Stimulated activated CD4-positive, alpha-beta T cell treated with anti-CD3 and anti-CD28 coated beads, Interleukin-15, amount 100 ng/mL, for 24 hours (primary cell): ENCODE results near the gene RASIP1.
A peak's percentile ranks its signal among the peaks of the same experiment; 100 is the strongest.

Experiments
- DNase-seq: peaks from one replicate; pipeline ENCODE4 v3.0.0-alpha.2; 2020

RASIP1 gene

DNA sequence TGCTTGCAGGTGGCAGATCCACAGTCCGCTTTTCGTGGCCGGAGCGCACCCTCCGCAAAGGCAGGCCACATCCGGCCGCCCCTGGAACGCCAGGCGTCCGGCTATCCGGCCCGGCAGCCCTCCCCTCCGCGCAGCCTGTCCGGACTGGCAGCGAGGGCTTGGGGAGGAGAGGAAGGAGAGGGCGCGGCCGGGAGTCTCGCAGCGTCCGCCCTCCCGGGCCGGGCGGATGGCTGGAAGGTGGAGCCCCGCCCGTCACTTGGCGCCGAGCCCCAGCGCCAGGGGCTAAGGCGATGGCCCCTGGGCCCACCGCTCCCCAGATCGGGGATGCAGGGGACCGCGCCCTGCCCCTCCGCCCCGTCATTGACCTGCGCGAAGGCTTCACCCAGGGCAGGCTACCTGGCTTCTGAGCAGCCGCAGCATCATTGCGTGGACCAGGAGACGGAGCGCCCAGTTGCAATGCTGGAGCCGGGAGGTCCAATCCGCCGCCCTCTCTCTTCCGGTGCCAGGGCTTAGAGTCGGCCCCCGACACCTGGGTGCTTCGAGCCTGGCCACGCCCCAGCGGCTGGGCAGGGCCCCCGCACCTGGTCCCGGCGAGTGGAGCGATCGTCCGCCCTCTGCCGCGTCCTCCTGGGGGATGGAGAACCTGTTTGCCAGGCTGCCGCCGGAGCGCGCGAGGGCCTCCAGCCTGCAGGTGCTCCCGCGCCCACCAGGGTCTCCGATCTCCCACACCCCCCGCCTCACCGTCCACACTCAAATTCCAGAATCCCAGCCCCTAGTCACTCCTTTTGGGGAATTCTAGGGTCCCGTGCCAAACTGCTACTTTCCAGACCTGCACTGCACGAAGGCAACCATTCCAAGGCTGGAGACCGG, 12.3 kb upstream of the RASIP1 start, which contains the start of gene FUT1:
FUT1 (minus strand) TSS at position 146 of the 870 bp plus-strand sequence. CDS start 1,360 bp downstream, outside the sequence.
- DNase-seq: peak; percentile 51

DNA sequence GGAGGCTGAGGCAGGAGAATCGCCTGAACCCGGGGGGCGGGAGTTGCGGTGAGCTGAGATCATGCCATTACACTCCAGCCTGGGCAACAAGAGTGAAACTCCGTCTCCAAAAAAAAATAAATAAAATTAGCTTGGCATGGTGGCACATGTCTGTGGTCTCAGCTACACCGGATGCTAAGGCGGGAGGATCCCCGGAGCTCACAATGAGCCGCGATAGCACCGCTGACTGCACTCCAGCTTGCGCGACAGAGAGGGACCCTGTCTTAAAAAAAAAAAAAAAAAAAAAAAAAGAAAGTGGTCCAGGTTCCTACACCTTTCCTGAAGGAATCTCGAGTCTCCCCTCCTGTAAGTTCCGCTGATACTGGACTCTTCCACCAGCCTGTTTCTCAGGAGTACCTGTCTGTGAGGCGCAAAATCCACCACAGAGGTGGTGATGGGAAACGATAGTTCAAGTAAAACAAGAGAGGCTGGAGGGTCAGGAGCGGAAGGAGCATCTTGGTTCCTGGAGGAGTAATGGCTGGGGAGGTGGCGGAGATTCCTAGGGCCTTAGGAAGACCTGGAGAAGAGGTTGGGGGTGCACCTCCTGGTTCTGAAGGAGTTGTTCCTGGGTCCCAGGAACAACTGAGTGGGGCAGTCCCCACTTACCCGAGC, 11.6 kb upstream of the RASIP1 start:
- DNase-seq: no peak

DNA sequence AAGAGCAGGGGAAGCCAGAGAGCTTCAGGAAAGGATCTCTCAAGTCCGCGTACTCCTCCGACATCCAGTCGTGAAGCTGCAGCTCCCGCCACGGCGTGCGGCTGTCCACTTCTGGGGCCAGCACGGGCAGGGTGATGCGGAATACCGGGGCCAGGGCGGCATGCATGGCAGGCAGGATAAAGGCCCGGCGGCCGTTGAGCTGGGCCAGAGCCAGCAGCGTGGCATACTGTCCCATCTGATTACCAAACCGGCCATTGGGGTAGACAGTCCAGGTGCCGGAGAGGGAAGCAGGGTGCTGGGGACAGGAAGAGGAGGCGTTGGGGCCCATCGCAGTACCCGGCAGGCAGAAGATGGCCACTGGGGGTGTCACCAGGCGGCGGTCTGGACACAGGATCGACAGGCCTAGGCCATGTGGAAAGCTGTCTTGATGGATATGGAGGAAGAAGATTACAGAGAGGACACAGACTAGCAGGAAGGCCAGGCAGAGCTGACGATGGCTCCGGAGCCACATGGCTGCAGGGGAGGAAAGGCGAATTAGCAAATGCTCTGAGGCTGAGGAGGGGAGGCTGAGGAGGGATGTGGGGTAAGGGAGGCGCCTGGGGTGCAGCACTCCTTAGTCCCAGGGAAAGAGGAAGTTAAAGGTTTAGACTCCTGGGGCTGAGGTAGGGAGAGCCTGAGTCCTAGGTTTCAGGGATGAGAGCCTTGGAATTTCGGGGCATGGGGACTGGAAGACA, 10.5 kb upstream of the RASIP1 start:
- no peak for DNase-seq

DNA sequence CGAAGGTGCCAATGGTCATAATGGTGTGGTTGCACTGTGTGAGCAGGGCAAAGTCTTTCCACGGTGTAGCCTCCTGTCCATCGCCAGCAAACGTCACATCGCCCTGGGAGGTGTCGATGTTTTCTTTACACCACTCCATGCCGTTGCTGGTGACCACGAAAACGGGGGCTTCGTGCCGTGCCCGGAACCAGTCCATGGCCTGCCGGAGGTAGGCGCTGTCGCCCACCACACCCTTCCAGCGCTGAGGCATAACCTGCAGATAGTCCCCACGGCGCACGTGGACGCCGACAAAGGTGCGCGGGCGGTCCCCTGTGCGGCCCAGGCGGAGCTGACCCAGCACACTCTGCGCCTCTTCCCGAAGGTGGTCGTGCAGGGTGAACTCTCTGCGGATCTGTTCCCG, 9.9 kb upstream of the RASIP1 start:
- DNase-seq: no peak

DNA sequence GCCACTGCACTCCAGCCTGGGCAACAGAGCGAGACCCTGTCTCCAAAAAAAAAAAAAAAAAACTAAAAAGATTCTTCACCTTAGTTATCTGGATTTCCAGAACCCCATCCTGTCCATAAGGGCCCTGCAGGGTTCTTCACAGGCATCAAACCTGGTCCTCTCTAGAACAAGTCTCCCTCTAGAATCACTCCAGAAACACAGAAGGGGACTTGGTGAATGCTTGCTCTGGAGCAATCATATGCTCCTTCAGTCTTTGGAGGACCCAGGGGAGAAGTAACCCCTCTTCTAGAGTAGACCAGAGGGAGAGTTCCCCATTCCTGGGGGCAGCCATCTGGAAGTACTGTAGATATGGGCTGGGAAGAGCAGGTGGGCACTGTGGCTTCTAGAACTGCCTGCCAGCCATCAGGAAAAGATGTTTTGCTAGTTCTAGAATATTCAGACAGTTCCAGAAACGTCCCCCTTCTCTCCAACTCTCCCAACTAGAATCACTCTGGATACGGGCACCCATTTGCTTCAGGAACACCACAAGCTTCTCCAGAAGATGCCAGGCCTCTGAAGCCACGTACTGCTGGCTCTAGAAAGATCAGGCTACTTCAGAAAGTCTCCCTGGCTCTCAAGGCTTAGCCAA, 9.3 kb upstream of the RASIP1 start:
- no peak for DNase-seq

DNA sequence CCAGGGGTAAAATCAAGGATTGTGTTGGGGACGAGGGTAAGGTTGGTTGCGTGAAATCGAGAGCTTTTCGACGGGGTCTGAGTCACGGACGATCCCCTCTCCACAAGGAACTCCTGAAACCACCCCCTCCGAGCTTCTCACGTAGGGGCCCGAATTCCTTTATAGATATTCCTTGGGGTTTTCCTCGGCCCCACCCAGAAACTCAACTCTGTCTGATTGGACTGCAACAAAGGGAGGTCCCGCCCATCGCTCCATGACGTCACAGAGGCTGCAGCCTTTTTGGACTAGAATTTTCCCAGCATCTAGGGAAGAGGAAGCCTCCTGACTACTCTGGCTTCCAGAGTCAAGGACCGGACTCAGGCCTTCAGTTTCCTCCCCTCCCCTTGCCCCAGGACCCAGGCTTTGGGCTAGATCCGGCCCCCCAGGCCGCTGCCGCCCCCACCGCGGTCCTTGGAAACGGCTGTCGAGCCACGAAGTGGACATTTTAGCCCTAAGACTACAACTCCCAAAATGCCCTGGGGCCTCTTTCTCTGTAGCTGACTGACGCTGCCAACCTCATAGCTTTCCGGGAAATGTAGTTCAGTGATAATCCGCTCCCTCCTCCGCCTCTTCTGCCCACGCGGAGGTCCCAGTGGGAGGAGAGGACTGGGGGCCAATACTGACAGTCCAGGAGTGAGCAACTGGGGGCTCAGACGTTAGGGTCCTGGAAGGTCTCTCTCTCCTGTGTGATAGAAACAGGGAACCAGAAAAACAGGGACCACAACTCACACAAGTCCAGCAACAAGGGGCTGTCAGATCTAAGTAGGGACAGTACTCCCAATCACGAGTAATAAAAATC, 6.5 kb upstream of the RASIP1 start, which contains the start of gene IZUMO1:
IZUMO1 (minus strand) TSS at position 172 of the 838 bp plus-strand sequence. CDS start 1,050 bp downstream, outside the sequence.
- peak; percentile 72 for DNase-seq

DNA sequence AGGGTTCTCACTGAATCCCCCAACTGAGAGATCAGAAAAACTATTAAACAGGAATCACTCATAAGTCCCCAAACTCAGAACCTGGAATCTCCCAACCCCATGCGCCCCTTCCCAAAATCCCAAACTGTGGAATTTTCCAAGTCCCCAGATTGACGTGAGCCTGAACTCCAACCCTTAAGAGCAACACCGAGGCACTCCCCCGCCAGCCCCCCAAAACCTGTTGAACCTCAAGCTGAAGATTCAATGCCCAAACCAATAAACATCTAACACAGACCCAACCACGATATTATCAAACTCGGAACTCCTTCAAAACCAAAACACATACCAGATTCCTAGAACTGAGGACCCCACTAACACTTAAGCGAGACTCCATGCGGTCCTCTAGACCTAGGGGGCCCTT, 5.7 kb upstream of the RASIP1 start:
- no peak for DNase-seq

DNA sequence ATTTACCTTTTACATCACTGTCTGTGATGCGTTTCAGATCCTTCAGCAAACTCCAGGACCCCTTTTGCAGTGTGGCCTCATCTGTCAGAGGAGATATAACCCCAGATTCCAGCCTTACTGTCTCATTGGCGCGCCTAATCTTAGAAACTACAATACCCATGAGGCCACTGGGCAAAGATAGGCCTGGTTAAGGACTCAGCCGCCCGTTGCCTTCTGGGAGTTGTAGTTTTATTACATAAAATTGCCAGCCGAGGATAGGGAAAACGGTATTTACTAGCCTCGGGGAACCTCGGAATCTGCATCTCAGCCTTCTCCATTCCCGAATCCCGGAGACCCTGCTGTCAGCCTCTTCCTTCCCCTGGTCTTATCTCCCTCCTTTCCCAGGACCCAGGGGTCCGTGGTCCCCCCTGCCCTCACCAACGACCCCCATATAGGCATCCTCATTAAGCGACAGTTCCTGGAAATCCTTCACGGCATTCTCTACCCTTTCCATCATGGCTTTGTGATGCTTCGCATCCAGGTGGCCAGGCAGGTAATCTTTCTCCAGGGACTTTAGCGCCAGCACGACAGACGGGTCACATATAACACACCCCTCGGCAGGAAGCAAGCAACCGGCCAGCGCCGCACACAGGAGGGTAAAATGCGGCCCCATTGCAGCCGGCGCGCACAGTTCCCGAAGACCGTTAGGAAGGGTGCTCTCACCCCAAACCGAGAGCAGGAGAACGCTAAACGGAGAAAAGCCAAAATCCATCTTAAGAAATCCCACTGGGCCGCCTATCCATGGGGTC, 5.0 kb upstream of the RASIP1 start:
- peak; percentile 69 for DNase-seq

DNA sequence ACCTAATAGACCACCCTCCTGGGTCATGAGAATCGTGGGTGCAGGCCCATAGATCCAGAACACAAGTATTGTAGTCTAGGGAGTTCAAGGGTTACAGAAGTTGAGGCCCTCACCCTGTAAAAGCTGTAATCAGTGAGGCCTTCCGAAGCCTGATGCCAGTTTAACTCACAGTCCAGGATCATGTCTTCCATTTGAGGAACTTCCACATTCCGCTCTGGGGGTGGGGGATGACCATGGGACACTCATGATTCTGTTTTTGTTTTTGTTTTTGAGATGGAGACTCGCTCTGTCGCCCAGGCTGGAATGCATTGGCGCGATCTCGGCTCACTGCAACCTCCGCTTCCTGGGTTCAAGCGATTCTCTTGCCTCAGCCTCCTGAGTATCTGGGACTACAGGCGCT, 1.7 kb upstream of the RASIP1 start:
- DNase-seq: no peak

DNA sequence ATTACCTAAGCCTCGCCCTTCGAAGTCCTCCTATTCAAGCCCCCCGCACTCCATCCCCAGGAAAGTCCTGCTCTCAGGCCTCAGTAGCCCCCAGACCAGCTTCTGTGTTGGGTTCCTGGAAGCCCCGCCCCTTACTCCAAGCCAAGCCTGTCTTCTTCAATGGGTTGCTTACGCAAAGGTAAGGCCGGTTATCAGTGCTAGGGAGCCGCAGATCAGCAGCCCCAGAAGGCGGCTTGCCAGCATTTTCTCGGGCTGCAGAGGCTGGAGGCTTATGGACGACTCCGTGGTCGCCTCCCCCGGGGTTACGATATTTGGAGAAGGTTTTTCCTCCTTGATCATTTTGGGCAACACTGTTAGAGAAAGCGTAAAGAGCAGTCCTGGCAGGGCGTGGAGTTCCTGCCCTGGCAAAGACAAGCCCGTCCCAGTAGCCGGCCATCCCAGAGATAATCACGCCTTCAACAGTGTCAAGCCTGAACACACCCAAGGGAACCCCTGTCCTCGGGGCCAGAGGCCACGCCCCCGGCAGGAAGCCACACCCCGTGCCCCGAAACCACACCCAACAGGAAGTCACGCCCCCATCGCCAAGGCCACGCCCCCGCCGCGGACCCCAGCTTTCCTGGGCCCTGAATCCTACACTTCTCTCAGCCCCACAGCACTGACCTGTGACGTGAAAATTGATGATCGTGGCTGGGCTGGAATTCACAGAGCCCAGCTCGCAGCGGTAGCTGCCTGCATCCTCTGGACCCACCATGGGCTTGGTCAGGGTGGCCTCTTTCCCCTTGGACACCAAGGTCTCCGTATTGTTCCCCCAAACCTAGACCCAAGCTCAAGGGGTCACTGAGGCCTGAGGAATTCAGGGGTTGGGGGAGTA, 954 bp upstream of the RASIP1 start:
- DNase-seq: peak; percentile 54

DNA sequence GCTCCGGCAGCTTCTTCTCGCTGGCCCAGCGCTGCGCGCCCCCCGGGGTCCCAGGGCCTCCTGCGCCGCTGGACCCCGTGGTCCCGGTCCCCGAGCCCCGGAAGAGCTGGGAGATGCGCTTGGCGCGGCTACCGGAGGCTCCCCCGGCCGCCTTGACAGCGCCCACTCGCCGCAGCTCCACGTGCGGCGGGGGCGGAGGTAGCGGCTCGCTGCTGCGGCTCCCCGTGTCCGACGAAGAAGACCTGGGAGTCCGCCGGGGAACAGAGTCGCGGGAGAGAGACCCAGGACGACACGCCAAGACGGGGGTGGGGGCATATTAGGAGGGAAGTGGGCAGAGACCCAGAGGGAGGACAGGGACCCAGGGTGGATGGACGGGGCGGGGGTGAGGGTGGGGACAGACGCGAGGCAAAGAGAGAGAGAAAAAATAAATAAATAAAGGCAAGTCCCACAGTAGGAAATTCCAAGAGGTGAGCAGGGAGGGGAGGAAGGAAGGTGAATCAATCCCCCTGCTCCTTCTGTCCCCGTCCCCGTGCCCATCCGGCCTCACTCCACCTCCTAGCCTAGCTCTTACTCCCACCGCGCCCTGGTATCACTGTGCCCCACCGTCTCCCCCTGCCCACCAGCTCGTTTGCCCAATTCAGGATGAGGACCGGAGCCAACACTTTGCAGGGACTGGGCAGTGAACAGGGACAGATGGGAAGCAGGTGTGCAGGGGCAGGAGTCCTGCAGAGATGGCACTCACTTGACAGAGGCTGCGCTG, 826 bp downstream of the RASIP1 start:
- no peak for DNase-seq

DNA sequence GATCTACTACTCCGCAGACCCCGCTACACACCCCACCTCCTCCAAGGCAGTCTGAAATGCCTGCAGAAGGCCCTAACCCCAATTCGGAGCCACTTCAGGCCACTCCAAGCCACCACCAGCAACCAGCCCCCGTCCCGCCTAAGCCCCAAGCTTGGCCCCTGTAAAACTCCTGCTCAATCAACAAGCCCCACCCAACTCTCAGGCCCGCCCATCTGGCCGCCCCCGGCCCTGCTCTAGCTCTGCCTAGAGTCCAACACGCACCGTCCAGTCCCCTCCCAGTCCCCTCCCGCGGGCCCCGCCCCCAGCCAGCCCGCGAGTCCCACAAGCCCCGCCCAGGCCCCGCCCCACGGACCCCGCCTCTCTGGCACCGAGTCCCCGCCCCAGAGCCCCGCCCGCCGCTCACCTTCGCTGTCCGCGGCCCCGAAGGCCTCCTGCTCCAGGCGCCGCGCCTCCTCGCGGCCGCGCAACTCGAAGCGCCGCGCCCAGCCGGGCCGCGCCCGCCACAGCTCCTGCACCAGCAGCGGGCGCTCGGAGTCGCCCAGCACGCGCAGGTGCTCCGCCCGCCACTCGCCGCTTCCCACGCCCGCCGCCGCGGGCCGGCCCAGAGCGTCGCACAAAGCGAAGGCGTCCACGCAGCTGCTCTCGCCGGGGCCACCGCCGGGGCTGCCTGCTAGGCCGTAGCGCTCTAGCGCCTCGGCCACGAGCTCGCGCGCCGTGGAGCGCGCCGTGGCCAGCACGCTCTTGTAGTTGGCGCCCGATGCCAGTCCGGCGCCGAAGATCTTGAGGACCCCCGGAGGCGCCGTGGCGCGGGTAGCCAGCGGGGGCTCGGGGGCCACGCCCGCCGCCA, 1.6 kb downstream of the RASIP1 start:
- DNase-seq: peak; percentile 97

DNA sequence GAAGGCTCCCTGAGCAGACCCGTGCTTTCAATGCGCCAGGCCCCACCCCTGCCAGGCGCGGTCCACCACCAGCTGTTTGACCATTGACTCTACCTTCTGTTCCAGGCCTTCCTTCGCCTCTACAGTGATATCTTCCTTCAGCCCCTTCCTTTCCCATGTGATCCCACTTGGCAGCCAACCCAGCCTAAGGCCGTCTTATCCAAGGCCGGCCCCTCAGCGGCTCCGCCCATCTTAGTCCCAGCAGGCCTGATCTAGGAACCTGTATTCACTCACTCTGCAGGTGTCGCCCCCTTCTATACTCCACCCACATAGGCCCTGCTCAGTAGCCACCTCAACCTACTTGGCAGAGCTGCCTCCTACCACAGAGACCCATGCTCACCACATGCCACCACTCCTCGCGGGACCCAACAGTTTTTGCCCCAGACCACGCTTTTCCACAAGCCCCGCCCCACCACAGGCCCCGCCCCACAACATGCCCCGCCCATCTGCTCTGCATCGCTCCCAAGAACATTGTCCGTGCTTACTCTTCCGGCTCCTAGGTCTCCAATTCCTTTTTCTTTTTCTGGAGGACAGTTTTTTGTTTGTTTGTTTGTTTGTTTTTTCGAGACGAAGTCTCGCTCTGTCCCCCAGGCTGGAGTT, 2.9 kb downstream of the RASIP1 start:
- DNase-seq: no peak

DNA sequence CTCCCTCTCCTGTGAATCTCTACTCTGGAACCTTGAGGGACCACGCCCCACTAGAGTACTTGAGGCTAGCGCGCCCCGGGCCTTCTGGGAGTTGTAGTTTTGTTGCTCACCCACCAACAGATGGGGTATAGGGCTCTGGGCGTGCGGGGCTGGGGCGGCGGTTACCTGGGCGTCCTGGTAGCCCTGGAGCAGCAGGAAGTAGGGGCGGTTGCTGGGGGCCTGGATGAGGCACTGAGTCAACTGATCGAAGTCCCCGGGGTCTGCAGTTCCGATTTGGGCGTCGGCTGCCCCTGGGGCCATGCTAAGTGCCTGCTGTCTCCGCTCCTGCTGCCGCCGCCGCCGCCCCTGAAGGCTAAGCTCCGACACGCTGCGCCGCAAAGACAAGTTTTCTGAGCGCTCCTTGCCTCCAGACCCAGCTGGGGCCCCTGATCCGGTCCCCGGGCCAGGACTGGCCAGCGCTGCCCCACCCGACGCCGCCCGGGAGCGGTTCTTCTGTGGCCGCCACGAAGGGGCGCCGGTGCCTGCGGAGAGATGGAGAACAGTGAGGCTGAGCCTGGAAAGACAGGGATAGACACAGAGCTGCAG, 5.3 kb downstream of the RASIP1 start:
- DNase-seq: no peak

DNA sequence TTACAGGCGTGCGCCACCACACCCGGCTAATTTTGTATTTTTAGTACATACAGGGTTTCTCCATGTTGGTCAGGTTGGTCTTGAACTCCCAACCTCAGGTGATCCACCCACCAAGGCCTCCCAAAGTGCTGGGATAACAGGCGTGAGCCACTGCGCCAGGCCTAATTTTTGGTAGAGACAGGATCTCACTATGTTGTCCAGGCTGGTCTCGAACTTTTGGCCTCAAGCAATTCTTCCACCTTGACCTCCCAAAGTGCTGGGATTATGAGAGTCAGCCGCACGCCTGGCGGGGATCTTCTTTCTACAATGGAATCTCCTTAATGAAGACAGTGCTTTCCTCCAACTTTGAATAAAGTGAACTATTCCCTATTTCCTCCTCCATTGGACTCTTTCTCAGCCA, 5.8 kb downstream of the RASIP1 start:
- DNase-seq: no peak

DNA sequence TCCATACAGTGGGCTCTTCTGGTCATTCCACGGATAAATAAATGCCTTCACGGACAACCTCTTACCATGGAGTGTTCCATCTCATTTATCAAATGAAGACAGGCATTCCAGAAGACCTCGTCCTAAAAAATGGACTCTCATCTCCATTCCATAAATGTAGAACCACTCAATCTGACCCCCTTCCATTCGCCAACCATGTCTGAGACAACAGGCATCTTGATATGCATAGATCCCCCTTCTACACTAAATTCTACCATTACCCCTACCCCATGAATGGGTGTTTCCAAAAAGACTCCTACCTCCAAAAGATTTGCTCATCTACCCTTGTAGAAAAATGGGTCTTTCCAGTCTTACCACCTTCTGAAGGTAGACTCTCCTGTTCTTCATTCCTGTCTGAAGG, 9.0 kb downstream of the RASIP1 start:
- no peak for DNase-seq

DNA sequence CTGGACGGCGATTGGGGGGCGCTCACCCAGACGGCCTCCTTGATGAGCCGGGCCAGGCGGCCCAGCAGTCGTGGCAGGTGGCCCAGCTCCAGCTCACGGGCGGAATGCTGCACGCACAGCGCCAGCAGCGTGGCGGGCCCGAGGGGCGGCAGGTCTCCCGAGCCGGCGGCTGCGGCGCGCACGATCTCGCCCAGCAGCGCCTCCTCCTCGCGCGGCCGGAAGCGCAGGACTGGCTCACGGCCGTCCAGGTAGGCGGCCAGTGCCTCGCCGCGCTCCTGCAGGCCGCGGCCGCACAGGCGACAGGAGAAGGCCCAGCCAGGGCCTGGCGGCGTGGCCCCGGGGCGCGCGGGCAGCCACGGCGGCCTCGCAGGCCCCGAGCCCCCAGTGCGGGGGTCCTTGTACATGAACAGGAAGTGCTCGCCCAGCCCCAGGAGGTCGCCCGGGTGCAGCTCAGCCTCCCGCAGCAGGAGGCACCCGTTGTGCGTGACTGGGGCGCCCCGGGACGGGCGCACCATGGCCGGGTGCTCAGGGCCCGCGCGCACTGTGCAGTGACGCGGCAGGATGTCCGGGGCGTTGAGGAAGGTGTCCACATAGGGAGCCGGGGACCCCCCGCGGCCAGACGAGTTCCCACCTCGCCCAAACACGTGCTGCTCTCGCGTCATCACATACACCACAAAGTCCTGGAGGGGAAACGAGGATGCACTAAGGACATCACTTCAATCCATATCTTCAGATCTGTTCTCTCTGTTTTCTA, 11.3 kb downstream of the RASIP1 start:
- no peak for DNase-seq
